ENCODE measurements around the gene MTERF4. TPM values are rescaled to one million over a fixed set of nuclear protein-coding genes. Genes with fewer than 3 reads are reported as not detected.

The MTERF4 gene
- total RNA-seq, 1 experiment from 2014 or later: 13.6 TPM

DNA sequence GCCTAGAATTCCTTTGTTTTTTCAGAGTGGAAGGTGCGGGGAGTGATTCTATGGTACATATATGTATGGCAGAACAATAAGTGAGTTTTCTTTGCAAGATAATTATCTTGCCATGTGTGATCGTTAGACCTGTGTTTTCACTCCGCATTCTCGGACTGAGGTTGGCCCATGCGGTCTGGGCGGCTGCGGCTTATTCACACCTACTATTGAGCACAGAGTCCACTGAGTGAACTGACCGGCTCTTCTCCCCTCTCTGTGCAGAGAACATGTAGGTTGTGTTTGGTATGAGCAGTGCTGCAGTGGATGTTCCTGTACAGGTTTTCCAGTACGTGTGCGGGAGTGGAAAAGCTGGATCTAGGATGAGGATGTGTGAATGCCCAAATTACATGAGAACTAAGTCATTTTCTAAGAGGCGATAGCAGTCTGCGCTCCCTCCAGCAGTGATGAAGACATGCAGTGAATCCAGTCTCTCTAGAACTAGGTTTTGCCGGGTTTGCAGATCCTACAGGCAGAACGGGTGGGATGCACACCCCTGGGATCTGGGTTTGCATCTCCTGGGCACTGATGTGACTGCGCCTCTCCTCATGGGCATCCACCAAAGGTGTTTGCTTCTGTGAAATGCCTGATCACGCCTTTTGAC lies 27.1 kb downstream of the MTERF4 start:
- Histone ChIP-seq H3K4me2 (ENCODE audit: low read length) (no peak overlapping the region), H3K4me1 (ENCODE audit: insufficient read depth, low read length) (no peaks in the 10 kb centered on the region), H4K20me1 (ENCODE audit: low read length) (no peaks in the 10 kb centered on the region), H3K27ac (ENCODE audit: low read length) (no peak overlapping the region), H2AFZ (ENCODE audit: low read length) (no peak overlapping the region), H3F3A (ENCODE audit: low read length, unreplicated experiment) (no peaks in the 10 kb centered on the region), H3K79me2 (ENCODE audit: low read length) (no peaks in the 10 kb centered on the region), H3K9me2 (replicated peaks; ENCODE audit: low read length) (no peaks in the 10 kb centered on the region), H3K36me3 (ENCODE audit: low read depth, low read length) (no peaks in the 10 kb centered on the region), H3K9me3 (ENCODE audit: low read length) (no peaks in the 10 kb centered on the region), H3K27me3 (ENCODE audit: low read length) (no peaks in the 10 kb centered on the region), H3K4me3 (ENCODE audit: low read length) (no peak overlapping the region), H3K9ac (ENCODE audit: low read length) (no peak overlapping the region)
- ATAC-seq (no peak), DNase-seq (no peak)
- ChIA-PET POLR2A (ENCODE audit: unreplicated experiment) (no interaction called here), CTCF (no interaction called here)
- TF ChIP-seq, protein P1, sequence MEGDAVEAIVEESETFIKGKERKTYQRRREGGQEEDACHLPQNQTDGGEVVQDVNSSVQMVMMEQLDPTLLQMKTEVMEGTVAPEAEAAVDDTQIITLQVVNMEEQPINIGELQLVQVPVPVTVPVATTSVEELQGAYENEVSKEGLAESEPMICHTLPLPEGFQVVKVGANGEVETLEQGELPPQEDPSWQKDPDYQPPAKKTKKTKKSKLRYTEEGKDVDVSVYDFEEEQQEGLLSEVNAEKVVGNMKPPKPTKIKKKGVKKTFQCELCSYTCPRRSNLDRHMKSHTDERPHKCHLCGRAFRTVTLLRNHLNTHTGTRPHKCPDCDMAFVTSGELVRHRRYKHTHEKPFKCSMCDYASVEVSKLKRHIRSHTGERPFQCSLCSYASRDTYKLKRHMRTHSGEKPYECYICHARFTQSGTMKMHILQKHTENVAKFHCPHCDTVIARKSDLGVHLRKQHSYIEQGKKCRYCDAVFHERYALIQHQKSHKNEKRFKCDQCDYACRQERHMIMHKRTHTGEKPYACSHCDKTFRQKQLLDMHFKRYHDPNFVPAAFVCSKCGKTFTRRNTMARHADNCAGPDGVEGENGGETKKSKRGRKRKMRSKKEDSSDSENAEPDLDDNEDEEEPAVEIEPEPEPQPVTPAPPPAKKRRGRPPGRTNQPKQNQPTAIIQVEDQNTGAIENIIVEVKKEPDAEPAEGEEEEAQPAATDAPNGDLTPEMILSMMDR (conservative IDR thresholded peaks at IDR 0.05; ENCODE audit: low read depth, low read length): no peak
- no peak for TF ChIP-seq EZH2phosphoT487 (IDR thresholded peaks at IDR 0.05; ENCODE audit: borderline replicate concordance, low read length)
- TF ChIP-seq EZH2 (IDR thresholded peaks at IDR 0.05; ENCODE audit: low read length, unreplicated experiment): no peak
- no TSS peak for BruUV-seq (replicated peaks)
- intact Hi-C loops (cut with micrococcal nuclease): no loop called here

DNA sequence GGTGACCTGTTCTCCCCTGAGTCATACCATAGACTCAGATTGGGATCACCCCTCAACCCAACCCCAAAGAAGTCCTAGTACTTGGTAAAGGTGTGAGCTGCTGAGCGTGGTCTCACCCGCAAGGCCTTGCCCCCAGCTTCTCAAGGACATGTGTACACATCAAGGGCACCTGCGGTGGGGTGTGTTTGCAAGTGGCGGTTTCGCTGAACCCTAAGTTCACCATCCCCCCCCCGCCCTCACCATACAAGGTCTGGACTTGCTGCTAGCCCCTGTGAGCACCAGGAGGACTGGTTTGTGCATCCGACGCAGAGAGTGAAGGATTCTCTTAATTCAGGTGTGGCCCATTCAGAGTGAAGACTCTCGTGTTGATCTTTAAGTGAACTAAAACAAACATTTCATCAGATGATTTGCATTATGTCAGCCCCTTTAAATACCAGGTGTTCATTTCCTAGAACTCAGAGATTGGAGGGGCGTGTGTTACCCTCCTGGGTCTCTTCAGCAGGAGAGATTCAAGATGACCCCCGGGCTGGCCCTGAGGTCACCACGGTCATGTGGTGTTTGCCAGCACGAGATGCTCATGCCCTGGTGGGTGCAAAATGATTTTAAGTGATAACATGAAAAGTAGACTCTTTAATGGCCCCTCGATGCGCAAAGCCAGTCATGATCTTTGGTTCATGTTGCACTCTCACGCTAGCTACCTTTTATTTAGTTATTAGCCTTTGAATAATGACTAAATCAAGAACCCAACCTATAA lies 27.8 kb downstream of the MTERF4 start:
- no peaks in the 10 kb centered on the region for H3K9me3 ChIP-seq (ENCODE audit: low read length)
- no peak overlapping the region for H3K4me3 ChIP-seq (ENCODE audit: low read length)
- intact Hi-C loops (cut with micrococcal nuclease): no loop called here
- H3K4me1 ChIP-seq (ENCODE audit: insufficient read depth, low read length): no peaks in the 10 kb centered on the region
- no peaks in the 10 kb centered on the region for H3K79me2 ChIP-seq (ENCODE audit: low read length)
- H3K9me2 ChIP-seq (replicated peaks; ENCODE audit: low read length): no peaks in the 10 kb centered on the region
- TF ChIP-seq EZH2phosphoT487 (IDR thresholded peaks at IDR 0.05; ENCODE audit: borderline replicate concordance, low read length) (no peak), EZH2 (IDR thresholded peaks at IDR 0.05; ENCODE audit: low read length, unreplicated experiment) (no peak)
- TF ChIP-seq, protein P1 (conservative IDR thresholded peaks at IDR 0.05; ENCODE audit: low read depth, low read length): no peak
- no peak overlapping the region for H3K9ac ChIP-seq (ENCODE audit: low read length)
- H4K20me1 ChIP-seq (ENCODE audit: low read length): no peaks in the 10 kb centered on the region
- no peaks in the 10 kb centered on the region for H3K27me3 ChIP-seq (ENCODE audit: low read length)
- no peak overlapping the region for H3K27ac ChIP-seq (ENCODE audit: low read length)
- BruUV-seq (replicated peaks): no TSS peak
- ChIA-PET CTCF (no interaction called here), POLR2A (ENCODE audit: unreplicated experiment) (no interaction called here)
- no peak overlapping the region for H3K4me2 ChIP-seq (ENCODE audit: low read length)
- no peaks in the 10 kb centered on the region for H3K36me3 ChIP-seq (ENCODE audit: low read depth, low read length)
- H2AFZ ChIP-seq (ENCODE audit: low read length): no peak overlapping the region
- ATAC-seq (no peak), DNase-seq (no peak)
- H3F3A ChIP-seq (ENCODE audit: low read length, unreplicated experiment): no peaks in the 10 kb centered on the region

Measured in PC-3 (cell line).